Measurements from ENCODE around the gene C11orf52.
"Not testable (repeated sequence)": the region's sequence is repeated elsewhere in the genome, so short reads cannot be mapped to it uniquely, and the experiment has no call there.

Gene C11orf52

GRCh38 chr11:111930472-111930871 lies 11.8 kb downstream of the C11orf52 start:
- Histone ChIP-seq H2BK12ac (ENCODE audit: low read length) (no peak overlapping the region), H3K79me2 (ENCODE audit: control insufficient read depth, insufficient read depth, low read length, poor library complexity) (no peaks in the 10 kb centered on the region), H3K4me1 (ENCODE audit: control insufficient read depth in 1 of 2, insufficient read depth in 2 of 2, low read length in 2 of 2) (peaks cover 12 to 16% of the 10 kb centered on the region in 2 experiments), H3K36me3 (ENCODE audit: control insufficient read depth in 1 of 2, insufficient read depth in 2 of 2, low read length in 2 of 2) (no peaks in the 10 kb centered on the region), H4K91ac (ENCODE audit: low read depth, low read length) (no peak overlapping the region), H2AFZ (ENCODE audit: insufficient read depth, low read length, poor library complexity) (no peak overlapping the region), H3K18ac (ENCODE audit: low read length) (no peak overlapping the region), H4K12ac (ENCODE audit: low read depth, low read length) (no peak overlapping the region), H3K4ac (ENCODE audit: low read depth, low read length) (no peak overlapping the region), H3K27me3 (ENCODE audit: insufficient read depth, low read length) (no peaks in the 10 kb centered on the region), H2BK120ac (ENCODE audit: insufficient read depth, low read length, poor library complexity) (no peak overlapping the region), H3K23ac (ENCODE audit: low read length) (no peak overlapping the region), H3K4me3 (ENCODE audit: low read depth, low read length) (no peak overlapping the region), H2AK5ac (ENCODE audit: low read length) (no peak overlapping the region), H3K79me1 (ENCODE audit: low read length) (peaks cover 3% of the 10 kb centered on the region), H3K9ac (ENCODE audit: low read length) (no peak overlapping the region), H3K9me3 (ENCODE audit: insufficient read depth, low read depth, low read length) (peaks cover 4% of the 10 kb centered on the region), H4K8ac (ENCODE audit: low read depth, low read length) (no peak overlapping the region), H3K14ac (ENCODE audit: low read length) (no peak overlapping the region), H2BK5ac (ENCODE audit: low read depth, low read length, poor library complexity) (no peak overlapping the region), H3K4me2 (ENCODE audit: low read length) (no peak overlapping the region), H3K27ac (ENCODE audit: low read depth, low read length) (no peak overlapping the region)
- WGBS (ENCODE audit: extremely low coverage, insufficient coverage, insufficient read length) = no CpG with 5 or more reads among the region's 4 CpGs
- DNase-seq = no peak

DNA sequence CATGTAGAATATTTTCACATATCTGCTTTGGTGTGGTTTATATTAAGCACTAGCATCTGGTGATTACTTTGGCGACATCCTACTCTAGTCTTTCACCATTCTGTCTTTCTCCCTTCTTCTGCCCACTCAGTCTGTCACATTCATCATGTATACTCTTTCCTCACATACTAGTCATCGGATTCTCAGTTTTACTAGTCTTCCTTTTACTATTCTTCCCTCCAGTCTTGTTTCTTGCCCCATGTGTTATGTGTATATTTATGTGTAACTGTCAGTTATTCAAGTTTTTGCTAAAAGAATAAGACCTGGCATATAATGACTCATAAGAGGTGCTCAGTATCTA lies 13.9 kb downstream of the C11orf52 start:
- Histone ChIP-seq H3K4me2 (ENCODE audit: low read length) (no peak overlapping the region), H3K9me3 (ENCODE audit: insufficient read depth, low read depth, low read length) (peaks cover 2% of the 10 kb centered on the region), H3K18ac (ENCODE audit: low read length) (no peak overlapping the region), H3K27me3 (ENCODE audit: insufficient read depth, low read length) (no peaks in the 10 kb centered on the region), H3K4ac (ENCODE audit: low read depth, low read length) (no peak overlapping the region), H4K8ac (ENCODE audit: low read depth, low read length) (no peak overlapping the region), H2BK5ac (ENCODE audit: low read depth, low read length, poor library complexity) (no peak overlapping the region), H3K9ac (ENCODE audit: low read length) (no peak overlapping the region), H3K14ac (ENCODE audit: low read length) (no peak overlapping the region), H3K36me3 (ENCODE audit: control insufficient read depth in 1 of 2, insufficient read depth in 2 of 2, low read length in 2 of 2) (no peaks in the 10 kb centered on the region), H2AK5ac (ENCODE audit: low read length) (no peak overlapping the region), H2AFZ (ENCODE audit: insufficient read depth, low read length, poor library complexity) (no peak overlapping the region), H3K27ac (ENCODE audit: low read depth, low read length) (no peak overlapping the region), H2BK120ac (ENCODE audit: insufficient read depth, low read length, poor library complexity) (no peak overlapping the region), H4K91ac (ENCODE audit: low read depth, low read length) (no peak overlapping the region), H3K79me1 (ENCODE audit: low read length) (peaks cover 2% of the 10 kb centered on the region), H3K4me1 (ENCODE audit: control insufficient read depth in 1 of 2, insufficient read depth in 2 of 2, low read length in 2 of 2) (peaks cover 9% of the 10 kb centered on the region in 2 experiments), H3K4me3 (ENCODE audit: low read depth, low read length) (no peak overlapping the region), H2BK12ac (ENCODE audit: low read length) (no peak overlapping the region), H3K23ac (ENCODE audit: low read length) (no peak overlapping the region), H4K12ac (ENCODE audit: low read depth, low read length) (no peak overlapping the region), H3K79me2 (ENCODE audit: control insufficient read depth, insufficient read depth, low read length, poor library complexity) (peaks cover 2% of the 10 kb centered on the region)
- no peak for DNase-seq
- WGBS (ENCODE audit: extremely low coverage, insufficient coverage, insufficient read length) = no CpG with 5 or more reads among the region's 2 CpGs

DNA sequence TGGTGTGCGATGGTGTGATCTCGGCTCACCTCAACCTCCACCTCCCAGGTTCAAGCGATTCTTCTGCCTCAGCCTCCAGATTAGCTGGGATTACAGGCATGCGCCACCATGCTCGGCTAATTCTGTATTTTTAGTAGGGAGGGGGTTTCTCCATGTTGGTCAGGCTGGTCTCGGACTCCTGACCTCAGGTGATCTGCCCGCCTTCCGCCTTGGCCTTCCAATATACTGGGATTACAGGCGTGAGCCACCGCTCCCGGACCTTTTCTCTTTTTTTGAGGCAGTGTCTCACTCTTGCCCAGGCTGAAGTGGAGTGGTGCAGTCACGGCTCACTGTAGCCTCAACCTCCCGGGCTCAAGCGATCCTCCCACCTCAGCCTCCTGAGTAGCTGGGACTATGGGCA lies 14.5 kb downstream of the C11orf52 start:
- not testable (repeated sequence) for H3K9ac ChIP-seq (ENCODE audit: low read length); H2BK5ac ChIP-seq (ENCODE audit: low read depth, low read length, poor library complexity); H3K14ac ChIP-seq (ENCODE audit: low read length); H4K12ac ChIP-seq (ENCODE audit: low read depth, low read length); H2BK120ac ChIP-seq (ENCODE audit: insufficient read depth, low read length, poor library complexity); H3K4me2 ChIP-seq (ENCODE audit: low read length); H3K9me3 ChIP-seq (ENCODE audit: insufficient read depth, low read depth, low read length); H3K27ac ChIP-seq (ENCODE audit: low read depth, low read length); H4K91ac ChIP-seq (ENCODE audit: low read depth, low read length); H3K27me3 ChIP-seq (ENCODE audit: insufficient read depth, low read length); H3K79me2 ChIP-seq (ENCODE audit: control insufficient read depth, insufficient read depth, low read length, poor library complexity); H3K79me1 ChIP-seq (ENCODE audit: low read length); H3K36me3 ChIP-seq (ENCODE audit: control insufficient read depth in 1 of 2, insufficient read depth in 2 of 2, low read length in 2 of 2); H4K8ac ChIP-seq (ENCODE audit: low read depth, low read length); H3K18ac ChIP-seq (ENCODE audit: low read length); H3K23ac ChIP-seq (ENCODE audit: low read length); H3K4me1 ChIP-seq (ENCODE audit: control insufficient read depth in 1 of 2, insufficient read depth in 2 of 2, low read length in 2 of 2); H3K4me3 ChIP-seq (ENCODE audit: low read depth, low read length); H3K4ac ChIP-seq (ENCODE audit: low read depth, low read length); DNase-seq; H2BK12ac ChIP-seq (ENCODE audit: low read length); H2AK5ac ChIP-seq (ENCODE audit: low read length); H2AFZ ChIP-seq (ENCODE audit: insufficient read depth, low read length, poor library complexity)
- no CpG with 5 or more reads among the region's 14 CpGs for WGBS (ENCODE audit: extremely low coverage, insufficient coverage, insufficient read length)

GRCh38 chr11:111933872-111934271 lies 15.2 kb downstream of the C11orf52 start:
- H2BK5ac ChIP-seq (ENCODE audit: low read depth, low read length, poor library complexity) = no peak overlapping the region
- no peak overlapping the region for H2BK12ac ChIP-seq (ENCODE audit: low read length)
- no peak overlapping the region for H4K8ac ChIP-seq (ENCODE audit: low read depth, low read length)
- no peak overlapping the region for H3K27ac ChIP-seq (ENCODE audit: low read depth, low read length)
- H3K4me1 ChIP-seq (ENCODE audit: control insufficient read depth in 1 of 2, insufficient read depth in 2 of 2, low read length in 2 of 2) = peaks cover 8 to 10% of the 10 kb centered on the region in 2 experiments
- no peak overlapping the region for H3K9ac ChIP-seq (ENCODE audit: low read length)
- no peak overlapping the region for H2AK5ac ChIP-seq (ENCODE audit: low read length)
- H3K18ac ChIP-seq (ENCODE audit: low read length) = no peak overlapping the region
- H3K79me2 ChIP-seq (ENCODE audit: control insufficient read depth, insufficient read depth, low read length, poor library complexity) = peaks cover 2% of the 10 kb centered on the region
- no peak overlapping the region for H3K14ac ChIP-seq (ENCODE audit: low read length)
- no peak overlapping the region for H4K12ac ChIP-seq (ENCODE audit: low read depth, low read length)
- H3K36me3 ChIP-seq (ENCODE audit: control insufficient read depth in 1 of 2, insufficient read depth in 2 of 2, low read length in 2 of 2) = no peaks in the 10 kb centered on the region
- no peaks in the 10 kb centered on the region for H3K27me3 ChIP-seq (ENCODE audit: insufficient read depth, low read length)
- no peak overlapping the region for H2BK120ac ChIP-seq (ENCODE audit: insufficient read depth, low read length, poor library complexity)
- no peak overlapping the region for H3K4me3 ChIP-seq (ENCODE audit: low read depth, low read length)
- no peak overlapping the region for H3K4ac ChIP-seq (ENCODE audit: low read depth, low read length)
- DNase-seq = peak in 1 of 2 donors; percentile 50
- no peak overlapping the region for H3K4me2 ChIP-seq (ENCODE audit: low read length)
- peaks cover 2% of the 10 kb centered on the region for H3K79me1 ChIP-seq (ENCODE audit: low read length)
- H2AFZ ChIP-seq (ENCODE audit: insufficient read depth, low read length, poor library complexity) = no peak overlapping the region
- no peak overlapping the region for H4K91ac ChIP-seq (ENCODE audit: low read depth, low read length)
- WGBS (ENCODE audit: extremely low coverage, insufficient coverage, insufficient read length) = no CpG with 5 or more reads among the region's 1 CpG
- peaks cover 2% of the 10 kb centered on the region for H3K9me3 ChIP-seq (ENCODE audit: insufficient read depth, low read depth, low read length)
- no peak overlapping the region for H3K23ac ChIP-seq (ENCODE audit: low read length)

All from trophoblast cell (in vitro differentiated cells and primary cell).